ENCODE data around the gene PAX2.

Gene PAX2

DNA sequence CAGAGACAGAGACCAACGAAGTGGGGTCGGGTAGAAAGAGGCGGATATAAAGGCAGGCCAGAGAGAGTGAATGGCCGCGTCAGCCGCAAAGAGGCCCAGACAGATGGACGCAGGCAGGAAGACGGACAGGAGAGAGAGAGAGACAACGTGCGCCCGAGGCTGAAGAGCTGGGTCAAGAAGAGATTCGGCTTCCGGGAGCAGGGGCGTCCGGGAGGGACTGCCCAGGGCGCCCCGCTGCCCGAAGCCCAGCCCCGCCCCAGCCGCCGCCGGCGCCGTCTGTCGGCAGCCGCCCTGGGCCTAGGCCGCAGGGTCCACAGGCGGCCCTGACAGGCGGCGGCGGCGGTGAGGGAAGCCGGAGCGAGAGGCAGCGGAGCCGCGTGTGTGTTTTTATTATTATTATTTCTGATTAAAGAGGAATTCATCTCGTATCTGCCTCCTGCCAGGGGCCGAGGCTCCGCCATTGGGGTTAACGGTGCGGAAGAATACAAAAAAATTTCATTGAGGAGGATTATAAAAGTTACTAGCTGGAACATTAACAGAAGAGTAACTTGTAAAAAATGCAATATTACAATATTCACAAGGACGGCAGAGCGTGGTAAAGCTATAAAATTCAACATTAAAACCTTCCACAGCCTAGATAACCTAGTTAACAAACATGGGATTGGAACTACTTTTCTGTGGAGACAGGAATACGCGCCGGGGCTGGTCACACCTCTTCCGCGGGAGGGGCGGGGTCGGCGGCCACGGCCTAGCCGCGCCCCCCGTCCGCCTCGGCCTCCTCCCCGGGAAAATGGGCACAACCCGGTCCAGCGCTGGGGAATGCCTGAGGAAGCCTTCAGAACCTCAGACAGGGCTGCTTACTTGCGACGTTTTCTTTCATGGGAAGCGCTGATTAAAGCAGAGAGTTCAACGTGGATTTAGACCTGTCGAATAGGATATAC is 29.7 kb upstream of the PAX2 start:
- no peak overlapping the region for H3K4me3 ChIP-seq (ENCODE audit: low read length)
- no peak for TF ChIP-seq CTCF (conservative IDR thresholded peaks at IDR 0.05; ENCODE audit: low read length)
- no peak for DNase-seq (ENCODE audit: low read depth)

GRCh38 chr10:100717166-100717565 is 28.2 kb upstream of the PAX2 start:
- no peak for TF ChIP-seq CTCF (conservative IDR thresholded peaks at IDR 0.05; ENCODE audit: low read length)
- DNase-seq (ENCODE audit: low read depth): no peak
- H3K4me3 ChIP-seq (ENCODE audit: low read length): no peak overlapping the region

GRCh38 chr10:100718197-100718742 is 27.1 kb upstream of the PAX2 start:
- no peak for DNase-seq (ENCODE audit: low read depth)
- no peak overlapping the region for H3K4me3 ChIP-seq (ENCODE audit: low read length)
- no peak for TF ChIP-seq CTCF (conservative IDR thresholded peaks at IDR 0.05; ENCODE audit: low read length)

DNA sequence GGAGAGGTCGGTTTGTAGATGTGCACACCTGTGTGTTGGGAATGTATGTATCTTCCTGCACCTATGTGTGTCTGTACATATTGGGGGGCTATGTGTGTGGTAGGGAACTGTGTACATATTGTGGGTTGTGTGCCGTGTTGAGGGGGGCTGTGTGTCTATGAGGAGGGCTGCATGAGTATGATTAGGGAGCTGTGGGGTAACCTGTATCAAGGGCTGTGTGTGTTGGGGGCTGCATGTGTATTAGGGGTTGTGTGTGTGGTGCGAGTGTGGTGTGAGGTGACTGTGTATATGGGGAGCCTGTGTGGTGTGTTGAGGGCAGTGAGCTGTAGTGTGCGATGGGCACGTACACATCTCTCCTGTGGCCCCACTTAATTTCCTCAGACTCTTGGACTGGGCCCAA is 22.2 kb upstream of the PAX2 start:
- TF ChIP-seq CTCF (conservative IDR thresholded peaks at IDR 0.05; ENCODE audit: low read length): no peak
- DNase-seq (ENCODE audit: low read depth): no peak
- H3K4me3 ChIP-seq (ENCODE audit: low read length): no peak overlapping the region

DNA sequence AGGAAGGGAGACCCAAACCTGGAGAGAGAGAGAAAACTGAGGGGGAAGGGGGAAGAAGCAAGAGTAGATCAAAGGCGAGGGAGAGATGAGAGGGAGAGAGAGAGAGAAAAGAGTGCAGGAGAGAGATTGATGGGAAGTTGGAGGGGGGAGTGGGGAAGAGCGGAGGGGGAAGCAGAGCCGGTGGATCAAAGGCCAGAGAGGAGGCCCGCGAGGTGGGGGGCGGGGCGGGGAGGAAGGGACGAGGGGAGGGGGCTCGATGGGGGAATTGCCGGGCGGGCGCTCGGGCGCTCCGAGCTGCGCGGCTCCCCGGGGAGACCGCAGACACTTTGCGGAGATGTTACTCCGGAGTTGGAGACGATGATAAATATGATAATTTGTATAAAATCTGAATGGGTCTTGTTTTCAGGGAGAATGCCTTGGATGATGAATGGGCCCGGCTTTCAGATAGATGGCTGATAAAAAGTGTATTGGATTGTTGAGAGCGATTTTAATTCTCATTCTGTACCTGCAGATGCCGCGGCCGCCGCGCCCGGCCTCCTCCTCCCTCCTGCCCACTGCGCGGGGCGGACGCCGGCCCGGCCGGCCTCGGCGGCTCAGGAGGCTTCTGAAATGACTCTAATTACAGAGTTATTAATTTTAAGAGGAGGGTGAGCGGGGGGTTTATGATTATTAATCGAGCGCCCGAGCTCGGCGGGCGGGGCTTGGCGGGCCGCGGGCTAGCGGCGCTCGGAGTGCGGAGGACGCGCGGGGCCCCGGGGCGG is 21.4 kb upstream of the PAX2 start:
- H3K4me3 ChIP-seq (ENCODE audit: low read length): no peak overlapping the region
- TF ChIP-seq CTCF (conservative IDR thresholded peaks at IDR 0.05; ENCODE audit: low read length): no peak
- DNase-seq (ENCODE audit: low read depth): no peak

GRCh38 chr10:100724531-100725027 is 20.8 kb upstream of the PAX2 start:
- TF ChIP-seq CTCF (conservative IDR thresholded peaks at IDR 0.05; ENCODE audit: low read length): no peak
- no peak for DNase-seq (ENCODE audit: low read depth)
- H3K4me3 ChIP-seq (ENCODE audit: low read length): no peak overlapping the region

All from AG10803 (cell line).